Gastroesophageal sphincter (tissue), 3 donors: ENCODE results near the gene ZDHHC6.
"Not testable (repeated sequence)": the region's sequence is repeated elsewhere in the genome, so short reads cannot be mapped to it uniquely, and the experiment has no call there.

ENCODE experiments used
- EP300 ChIP-seq: sonication (generic); formaldehyde crosslinking; IDR thresholded peaks from one replicate; pipeline ENCODE4 v1.6.1; 2017; ENCODE audit warnings: antibody characterized with exemption, mild to moderate bottlenecking
- POLR2A ChIP-seq, 2 donors: fragments of 450-650 bp; IDR thresholded peaks; one replicate each; pipeline ENCODE4 v1.6.1; 2017; ENCODE audit warnings: antibody characterized with exemption in 2 of 2, mild to moderate bottlenecking in 2 of 2, moderate library complexity in 1 of 2
- POLR2AphosphoS5 ChIP-seq: sonication (generic); formaldehyde crosslinking; IDR thresholded peaks from one replicate; pipeline ENCODE4 v1.6.1; 2017; ENCODE audit warnings: antibody characterized with exemption
- TF ChIP-seq, protein P1 (sequence below), 4 experiments: fragments of 200-600 bp in 2 of 4; fragments of 450-650 bp in 2 of 4; sonication (generic) in 1 of 4; IDR thresholded peaks; one replicate each; pipeline ENCODE4 v1.5.1; 2017 to 2019; ENCODE audit warnings: antibody characterized with exemption in 4 of 4, mild to moderate bottlenecking in 2 of 4, moderate library complexity in 2 of 4

DNA sequence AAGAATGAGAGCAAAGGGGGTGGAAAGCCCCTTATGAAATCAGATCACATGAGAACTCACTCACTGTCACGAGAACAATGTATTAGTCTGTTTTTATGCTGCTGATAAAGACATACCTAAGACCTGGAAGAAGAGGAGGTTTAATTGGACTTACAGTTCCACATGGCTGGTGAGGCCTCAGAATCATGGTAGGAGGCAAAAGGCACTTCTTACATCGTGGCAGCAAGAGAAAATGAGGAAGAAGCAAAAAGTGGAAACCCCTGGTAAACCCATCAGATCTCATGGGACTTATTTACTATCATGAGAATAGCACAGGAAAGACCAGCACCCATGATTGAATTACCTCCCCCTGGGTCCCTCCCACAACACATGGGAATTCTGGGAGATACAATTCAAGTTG lies 39.9 kb downstream of the ZDHHC6 start:
- TF ChIP-seq, protein P1, sequence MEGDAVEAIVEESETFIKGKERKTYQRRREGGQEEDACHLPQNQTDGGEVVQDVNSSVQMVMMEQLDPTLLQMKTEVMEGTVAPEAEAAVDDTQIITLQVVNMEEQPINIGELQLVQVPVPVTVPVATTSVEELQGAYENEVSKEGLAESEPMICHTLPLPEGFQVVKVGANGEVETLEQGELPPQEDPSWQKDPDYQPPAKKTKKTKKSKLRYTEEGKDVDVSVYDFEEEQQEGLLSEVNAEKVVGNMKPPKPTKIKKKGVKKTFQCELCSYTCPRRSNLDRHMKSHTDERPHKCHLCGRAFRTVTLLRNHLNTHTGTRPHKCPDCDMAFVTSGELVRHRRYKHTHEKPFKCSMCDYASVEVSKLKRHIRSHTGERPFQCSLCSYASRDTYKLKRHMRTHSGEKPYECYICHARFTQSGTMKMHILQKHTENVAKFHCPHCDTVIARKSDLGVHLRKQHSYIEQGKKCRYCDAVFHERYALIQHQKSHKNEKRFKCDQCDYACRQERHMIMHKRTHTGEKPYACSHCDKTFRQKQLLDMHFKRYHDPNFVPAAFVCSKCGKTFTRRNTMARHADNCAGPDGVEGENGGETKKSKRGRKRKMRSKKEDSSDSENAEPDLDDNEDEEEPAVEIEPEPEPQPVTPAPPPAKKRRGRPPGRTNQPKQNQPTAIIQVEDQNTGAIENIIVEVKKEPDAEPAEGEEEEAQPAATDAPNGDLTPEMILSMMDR (IDR thresholded peaks at IDR 0.05) = not testable (repeated sequence)
- not testable (repeated sequence) for TF ChIP-seq POLR2A (IDR thresholded peaks at IDR 0.05); POLR2AphosphoS5; EP300
